ENCODE results near the gene AHNAK.

Gene AHNAK

DNA sequence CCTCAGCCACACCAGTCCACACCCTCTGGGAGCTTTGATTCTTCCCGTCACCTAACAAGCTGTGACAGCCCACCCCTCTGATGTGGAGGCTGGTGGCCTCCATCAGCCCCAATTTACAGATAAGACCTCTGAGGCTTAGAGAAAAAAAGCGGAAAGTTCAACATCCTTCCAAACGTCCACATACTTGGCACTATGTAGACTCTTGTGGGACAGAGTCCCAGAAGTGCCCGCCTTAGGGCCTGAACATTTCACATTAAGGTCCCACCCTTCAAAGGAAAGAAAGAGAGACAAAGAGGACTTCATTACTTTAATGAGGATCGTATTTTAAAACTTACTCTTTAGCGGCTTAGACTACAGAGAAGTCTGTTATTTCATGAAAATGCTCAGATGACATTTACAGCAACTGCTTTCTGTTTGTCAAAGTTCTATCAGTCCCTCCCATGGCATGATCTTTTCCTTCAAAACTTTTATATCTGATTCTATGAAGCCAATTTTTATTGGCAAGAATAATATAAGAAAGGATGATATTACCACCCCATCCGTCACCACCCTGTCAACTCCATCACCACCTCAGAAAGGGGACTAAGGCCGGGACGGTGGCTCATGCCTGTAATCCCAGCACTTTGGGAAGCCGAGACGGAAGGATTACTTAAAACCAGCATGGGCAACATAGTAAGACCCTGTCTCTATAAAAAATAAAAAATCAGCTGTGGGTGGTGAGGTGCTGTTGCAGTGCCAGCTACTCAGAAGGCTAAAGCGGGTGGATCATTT is 143.5 kb downstream of the AHNAK start:
- no peak for DNase-seq (ENCODE audit: low read depth)

GRCh38 chr11:62402226-62402959 is 144.2 kb downstream of the AHNAK start:
- no peak for DNase-seq (ENCODE audit: low read depth)

DNA sequence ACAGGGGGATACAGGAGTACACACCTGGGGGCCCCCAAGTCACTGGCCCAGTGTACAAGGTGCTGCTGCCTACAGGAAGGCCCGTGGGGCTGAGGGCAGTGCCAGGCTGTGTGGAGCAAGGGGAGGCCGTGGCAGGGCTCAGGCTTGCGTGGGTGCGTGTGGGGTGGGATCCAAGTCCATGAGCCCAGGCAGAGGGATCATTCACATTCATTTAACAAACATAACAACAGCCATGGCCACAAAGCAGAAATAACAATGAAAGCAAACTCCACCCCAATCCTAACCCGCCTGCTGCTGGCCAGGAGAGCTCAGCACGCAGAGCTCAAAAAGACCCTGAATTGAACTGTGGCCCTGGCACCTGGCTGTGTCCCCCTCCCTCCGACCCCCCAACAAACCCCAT is 144.8 kb downstream of the AHNAK start:
- no peak for DNase-seq (ENCODE audit: low read depth)

DNA sequence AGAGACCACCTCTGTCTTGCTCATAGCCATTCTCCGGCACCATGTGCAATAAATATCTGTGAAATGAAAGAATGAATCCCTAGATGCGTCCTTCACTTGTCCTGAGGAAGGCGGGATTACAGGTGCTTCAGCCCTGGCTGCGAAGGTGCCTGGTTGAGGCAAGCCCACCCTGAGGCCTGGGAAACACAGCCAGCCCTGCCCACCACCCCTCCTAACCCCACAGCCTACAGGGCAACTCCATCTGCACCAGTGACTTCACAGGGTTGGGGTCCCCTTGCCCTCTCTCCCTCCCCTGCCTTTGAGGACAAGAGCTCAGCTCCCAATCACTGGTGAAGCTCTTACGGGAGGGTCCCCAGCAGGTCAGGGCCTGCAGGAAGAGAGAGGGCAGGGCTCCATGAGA is 145.2 kb downstream of the AHNAK start:
- no peak for DNase-seq (ENCODE audit: low read depth)

GRCh38 chr11:62400760-62401159 is 145.8 kb downstream of the AHNAK start:
- DNase-seq (ENCODE audit: low read depth) = no peak

DNA sequence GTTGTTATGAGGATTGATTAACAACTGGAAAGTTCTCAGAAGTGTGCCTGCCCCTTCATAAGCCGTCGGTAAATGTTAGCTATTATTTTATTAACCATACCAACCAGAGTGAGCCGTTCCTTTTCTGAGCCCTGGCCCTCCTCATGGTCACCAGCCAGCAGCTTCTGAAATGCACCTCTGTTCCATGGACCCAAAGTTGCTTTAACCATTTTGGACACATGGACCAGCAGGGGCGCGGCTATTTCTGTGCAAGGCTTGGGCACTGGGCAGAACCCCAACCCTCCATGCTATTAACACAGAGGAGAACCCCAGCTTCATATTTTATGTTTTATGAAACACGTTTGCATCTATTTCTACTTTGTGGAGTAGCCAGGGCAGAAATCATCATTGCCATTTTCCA is 146.3 kb downstream of the AHNAK start:
- DNase-seq (ENCODE audit: low read depth) = no peak

DNA sequence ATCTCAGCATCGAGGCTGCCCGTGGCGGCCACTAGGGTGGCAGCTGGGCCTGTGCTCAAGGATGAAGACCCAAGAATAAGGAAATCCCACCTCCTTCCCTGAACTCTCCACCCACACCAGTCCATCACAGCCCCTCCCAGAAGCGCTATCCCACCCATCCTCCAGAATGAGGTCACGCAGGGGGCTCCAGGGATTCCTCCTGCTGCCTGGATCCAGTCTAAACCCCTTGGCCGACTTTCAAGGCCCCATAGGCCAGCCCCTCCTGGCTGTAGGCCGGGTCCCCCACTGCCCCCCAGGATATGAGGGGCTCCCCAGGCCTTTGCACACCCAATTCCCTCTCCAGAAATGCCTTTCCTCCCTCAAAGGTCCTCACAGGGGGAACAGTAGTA is 146.7 kb downstream of the AHNAK start:
- DNase-seq (ENCODE audit: low read depth) = no peak

DNA sequence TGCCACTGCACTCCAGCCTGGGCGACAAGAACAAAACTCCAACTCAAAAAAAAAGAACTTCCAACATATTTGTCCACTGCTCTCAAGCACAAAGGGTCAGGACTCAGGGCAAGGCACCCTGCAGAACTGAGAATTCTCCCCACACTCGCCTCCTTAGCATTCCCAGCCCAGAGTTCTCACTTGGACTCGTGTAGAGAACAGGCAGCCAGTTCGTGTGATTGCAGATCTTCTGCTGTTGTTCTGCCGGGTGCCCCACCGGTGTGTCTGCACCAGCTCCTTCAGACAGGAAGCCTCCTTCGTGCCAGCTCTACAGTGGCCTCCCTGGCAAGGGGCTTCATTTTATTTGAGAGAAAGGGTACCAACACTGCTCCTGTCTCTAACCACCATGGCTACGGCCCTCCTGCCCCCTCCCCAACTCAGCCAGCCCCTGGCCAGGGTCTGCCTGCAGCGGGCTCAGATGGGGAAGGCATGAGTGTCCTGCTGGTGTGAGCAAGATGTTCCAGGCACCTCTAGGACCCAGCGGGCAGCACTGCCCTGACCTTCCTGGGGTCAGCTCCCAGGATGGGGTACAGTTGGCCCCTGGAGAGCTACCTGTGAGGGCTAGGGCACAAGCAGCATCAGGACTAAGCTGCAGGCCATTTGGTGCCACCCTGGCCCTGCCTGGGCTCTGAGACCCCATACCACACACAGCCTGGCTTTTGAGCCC is 147.3 kb downstream of the AHNAK start:
- DNase-seq (ENCODE audit: low read depth) = no peak

- DNase-seq (ENCODE audit: low read depth) = no peak
These were observed 148.3 kb downstream of the AHNAK start for GRCh38 chr11:62398011-62398994.

DNA sequence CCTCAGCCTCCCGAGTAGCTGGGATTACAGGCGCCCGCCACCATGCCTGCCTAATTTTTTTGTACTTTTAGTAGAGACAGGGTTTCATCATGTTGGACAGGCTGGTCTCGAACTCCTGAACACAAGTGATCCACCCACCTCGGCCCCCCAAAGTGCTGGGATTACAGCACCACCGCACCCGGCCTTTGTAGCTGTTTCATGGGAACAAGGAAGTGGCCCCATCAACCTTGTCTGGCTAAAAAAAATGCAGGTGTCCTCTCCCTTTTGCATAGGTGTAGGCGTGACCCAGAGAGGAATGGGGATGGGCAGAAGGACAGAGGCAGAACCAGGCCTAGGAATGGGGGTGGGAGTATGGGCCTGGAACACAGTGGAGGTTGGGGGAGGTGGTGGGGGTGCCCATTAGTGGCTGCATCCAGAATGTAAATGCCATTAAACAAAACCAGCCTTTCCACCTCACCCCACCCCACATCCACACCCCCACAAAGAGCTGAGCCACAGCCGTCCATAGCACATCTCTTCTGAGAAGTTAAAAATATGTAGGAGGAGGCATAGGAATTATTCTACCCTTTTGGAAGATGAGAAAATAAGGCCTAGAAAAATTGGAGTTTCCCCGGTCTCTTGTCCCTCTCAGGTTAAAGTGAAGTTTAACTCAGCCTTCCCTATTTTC is 150.6 kb downstream of the AHNAK start:
- no peak for DNase-seq (ENCODE audit: low read depth)

DNA sequence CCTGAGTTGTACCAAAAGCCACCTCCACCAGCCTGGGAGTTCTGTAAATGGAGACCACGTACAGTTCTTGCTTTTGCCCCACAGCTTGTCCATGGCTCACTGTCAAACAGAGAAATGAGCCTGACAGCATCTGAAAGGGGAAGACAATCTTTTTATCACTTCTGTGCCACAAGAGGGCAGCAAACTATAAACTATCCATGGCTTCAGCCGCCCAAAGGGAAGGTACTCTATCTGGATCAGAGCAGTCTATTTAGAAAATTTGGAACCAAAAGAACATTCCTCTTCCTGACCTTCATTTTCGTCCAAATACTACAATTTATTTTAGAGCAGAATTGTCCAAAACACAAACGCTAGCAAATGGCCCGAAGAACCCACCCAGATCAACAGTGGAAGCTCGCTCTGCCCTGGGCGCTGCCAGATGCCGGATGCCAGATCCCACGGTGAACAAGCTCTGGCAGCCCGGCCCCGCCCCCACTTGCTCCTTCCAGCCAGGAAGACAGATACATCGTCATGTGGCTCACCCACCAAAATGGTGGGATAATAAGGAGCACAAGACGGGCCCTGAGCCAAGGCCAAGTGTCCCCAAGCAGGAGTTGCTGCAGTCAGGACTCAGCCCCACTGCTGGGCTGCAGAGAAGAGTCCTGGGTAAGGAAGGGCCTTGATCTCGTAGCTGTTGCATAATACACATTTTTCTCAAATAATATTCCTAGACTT is 151.6 kb downstream of the AHNAK start:
- no peak for DNase-seq (ENCODE audit: low read depth)

DNA sequence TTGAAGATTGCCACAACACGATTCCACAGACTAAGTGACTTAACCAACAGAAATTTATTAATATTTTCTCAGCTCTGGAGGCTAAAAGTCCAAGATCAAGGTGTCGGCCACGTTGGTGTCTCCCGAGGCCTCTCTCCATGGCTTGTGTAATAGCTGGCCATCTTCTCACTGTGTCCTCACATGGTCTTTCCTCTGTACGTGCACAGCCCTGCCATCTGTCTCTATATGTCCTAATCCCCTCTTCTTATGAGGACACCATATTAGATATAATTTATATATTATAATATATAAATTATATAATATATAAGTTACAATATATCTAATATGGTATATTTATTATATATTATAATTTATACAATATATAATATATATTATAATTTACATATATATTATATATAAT is 152.9 kb downstream of the AHNAK start:
- DNase-seq (ENCODE audit: low read depth) = no peak

GRCh38 chr11:62393061-62393611 is 153.5 kb downstream of the AHNAK start:
- no peak for DNase-seq (ENCODE audit: low read depth)

DNA sequence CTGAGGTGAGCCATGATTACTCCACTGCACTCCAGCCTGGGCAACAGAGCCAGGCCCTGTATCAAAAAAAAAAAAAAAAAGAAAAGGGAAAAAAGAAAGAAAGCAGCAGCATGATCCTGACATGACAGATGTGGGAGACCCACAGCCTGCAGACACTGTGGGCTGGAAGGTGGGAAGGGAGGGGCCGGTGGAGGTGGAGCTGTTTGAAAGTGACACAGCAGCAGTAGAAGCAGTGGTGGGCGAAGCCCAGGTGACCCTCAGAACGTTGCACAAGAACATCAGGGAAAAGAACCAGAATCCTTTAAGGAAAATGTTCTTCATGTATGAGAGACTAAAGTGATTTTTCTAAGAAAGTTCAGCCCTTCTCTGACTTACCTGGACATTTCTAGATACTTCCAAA is 154.1 kb downstream of the AHNAK start:
- no peak for DNase-seq (ENCODE audit: low read depth)

GRCh38 chr11:62391642-62392425 is 154.8 kb downstream of the AHNAK start:
- no peak for DNase-seq (ENCODE audit: low read depth)

GRCh38 chr11:62390722-62391121 is 155.9 kb downstream of the AHNAK start:
- DNase-seq (ENCODE audit: low read depth) = no peak

DNA sequence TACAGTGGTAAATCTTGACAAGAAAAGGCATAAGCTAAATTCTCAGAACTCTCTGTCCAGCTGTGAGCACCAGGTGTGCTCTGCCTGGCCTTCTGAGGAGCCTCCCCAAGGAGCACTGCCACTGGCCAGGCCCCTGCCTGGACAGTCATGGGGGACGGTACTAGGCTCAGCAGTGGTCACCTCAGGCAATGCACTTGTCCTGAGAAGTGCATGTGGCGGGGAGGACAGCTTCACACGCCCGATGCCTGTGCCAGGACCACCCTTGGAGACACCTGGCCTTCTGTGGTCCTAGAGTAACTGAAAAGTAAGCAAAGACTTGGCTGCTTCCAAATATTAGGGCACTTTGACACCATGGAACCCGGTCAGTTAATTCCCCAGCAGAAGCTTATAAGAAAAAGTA is 156.4 kb downstream of the AHNAK start:
- no peak for DNase-seq (ENCODE audit: low read depth)

- DNase-seq (ENCODE audit: low read depth) = no peak
These were observed 157.6 kb downstream of the AHNAK start for GRCh38 chr11:62388999-62389398.

GRCh38 chr11:62387381-62387780 is 159.2 kb downstream of the AHNAK start:
- no peak for DNase-seq (ENCODE audit: low read depth)

All from CMK (cell line).